ENCODE data around the gene ANOS1.

GRCh38 chrX:8586953-8587352 is 145.0 kb downstream of the ANOS1 start:
- TF ChIP-seq EZH2 (IDR thresholded peaks at IDR 0.05; ENCODE audit: borderline replicate concordance, low read depth, low read length, severe bottlenecking): no peak
- no peak for TF ChIP-seq CTCF (IDR thresholded peaks at IDR 0.05; ENCODE audit: borderline replicate concordance, extremely low read depth, low read length, poor library complexity, severe bottlenecking)

Data from DND-41 (cell line).